ENCODE data around the gene MEIS3.

- TF ChIP-seq CTCF (IDR thresholded peaks at IDR 0.05; ENCODE audit: insufficient read depth, low read length) (no peak), REST (IDR thresholded peaks at IDR 0.05; ENCODE audit: insufficient replicate concordance, low read depth) (no peak)
These were observed 29.0 kb upstream of the MEIS3 start for GRCh38 chr19:47448360-47448727.

All from HL-60 (cell line).